Measurements from ENCODE around the gene ARID1B. TPM values are rescaled to one million over a fixed set of nuclear protein-coding genes. Genes with fewer than 3 reads are reported as not detected.

ARID1B gene
- total RNA-seq, 1 donor from 2014 or later = 75.4 TPM

- Histone ChIP-seq H3K36me3 (ENCODE audit: insufficient read depth, low read length) (no peaks in the 10 kb centered on the region), H3K9me3 (ENCODE audit: insufficient read depth, low read depth, low read length) (no peaks in the 10 kb centered on the region), H3K27me3 (ENCODE audit: insufficient read depth, low read length) (peaks cover 12% of the 10 kb centered on the region), H3K4me3 (ENCODE audit: insufficient read depth, low read depth, low read length) (no peak overlapping the region), H3K9ac (ENCODE audit: low read length) (no peak overlapping the region), H4K20me1 (ENCODE audit: insufficient read depth, low read length) (no peaks in the 10 kb centered on the region), H3K4me2 (ENCODE audit: low read length) (no peak overlapping the region), H3K79me2 (ENCODE audit: insufficient read depth, low read length) (no peaks in the 10 kb centered on the region), H2AFZ (ENCODE audit: low read depth, low read length) (no peak overlapping the region), H3K4me1 (ENCODE audit: insufficient read depth, low read length) (peaks cover 15% of the 10 kb centered on the region), H3K27ac (ENCODE audit: low read depth, low read length) (no peak overlapping the region)
- Mint-ChIP-seq H3K4me1 (ENCODE audit: low read depth, unreplicated experiment) (peaks cover 2% of the 10 kb centered on the region), H3K27me3 (ENCODE audit: low read depth, unreplicated experiment) (peaks cover 50% of the 10 kb centered on the region), H3K4me3 (ENCODE audit: unreplicated experiment) (no peak overlapping the region), H3K9me3 (ENCODE audit: unreplicated experiment) (peaks cover 8% of the 10 kb centered on the region), H3K36me3 (ENCODE audit: low read depth, unreplicated experiment) (peaks cover 11% of the 10 kb centered on the region), H3K27ac (ENCODE audit: unreplicated experiment) (no peak overlapping the region)
- FAIRE-seq = no peak
- TF ChIP-seq EZH2 (IDR thresholded peaks at IDR 0.05; ENCODE audit: insufficient read depth, low read length) (no peak), CTCF (IDR thresholded peaks at IDR 0.05; ENCODE audit: insufficient read depth, low read depth, low read length) (no peak)
- DNase-seq (ENCODE audit: low read depth) = no peak
Measured at GRCh38 chr6:157238346-157238745, 461.2 kb downstream of the ARID1B start.

GRCh38 chr6:157239148-157239547 is 462.0 kb downstream of the ARID1B start:
- Mint-ChIP-seq H3K4me3 (ENCODE audit: unreplicated experiment) (no peak overlapping the region), H3K9me3 (ENCODE audit: unreplicated experiment) (peaks cover 8% of the 10 kb centered on the region), H3K36me3 (ENCODE audit: low read depth, unreplicated experiment) (peaks cover 8% of the 10 kb centered on the region), H3K4me1 (ENCODE audit: low read depth, unreplicated experiment) (peaks cover 2% of the 10 kb centered on the region), H3K27ac (ENCODE audit: unreplicated experiment) (no peak overlapping the region), H3K27me3 (ENCODE audit: low read depth, unreplicated experiment) (peaks cover 48% of the 10 kb centered on the region)
- DNase-seq (ENCODE audit: low read depth) = no peak
- Histone ChIP-seq H3K9ac (ENCODE audit: low read length) (no peak overlapping the region), H3K27ac (ENCODE audit: low read depth, low read length) (no peak overlapping the region), H3K9me3 (ENCODE audit: insufficient read depth, low read depth, low read length) (peaks cover 3% of the 10 kb centered on the region), H3K36me3 (ENCODE audit: insufficient read depth, low read length) (no peaks in the 10 kb centered on the region), H3K27me3 (ENCODE audit: insufficient read depth, low read length) (peaks cover 12% of the 10 kb centered on the region), H3K79me2 (ENCODE audit: insufficient read depth, low read length) (no peaks in the 10 kb centered on the region), H3K4me3 (ENCODE audit: insufficient read depth, low read depth, low read length) (no peak overlapping the region), H3K4me2 (ENCODE audit: low read length) (no peak overlapping the region), H2AFZ (ENCODE audit: low read depth, low read length) (no peak overlapping the region), H4K20me1 (ENCODE audit: insufficient read depth, low read length) (no peaks in the 10 kb centered on the region), H3K4me1 (ENCODE audit: insufficient read depth, low read length) (peaks cover 15% of the 10 kb centered on the region)
- no peak for TF ChIP-seq EZH2 (IDR thresholded peaks at IDR 0.05; ENCODE audit: insufficient read depth, low read length)
- no peak for TF ChIP-seq CTCF (IDR thresholded peaks at IDR 0.05; ENCODE audit: insufficient read depth, low read depth, low read length)
- no peak for FAIRE-seq

GRCh38 chr6:157239671-157240058 is 462.5 kb downstream of the ARID1B start:
- FAIRE-seq = no peak
- Histone ChIP-seq H2AFZ (ENCODE audit: low read depth, low read length) (no peak overlapping the region), H3K27ac (ENCODE audit: low read depth, low read length) (no peak overlapping the region), H3K27me3 (ENCODE audit: insufficient read depth, low read length) (peaks cover 11% of the 10 kb centered on the region), H3K4me3 (ENCODE audit: insufficient read depth, low read depth, low read length) (no peak overlapping the region), H3K36me3 (ENCODE audit: insufficient read depth, low read length) (no peaks in the 10 kb centered on the region), H3K9me3 (ENCODE audit: insufficient read depth, low read depth, low read length) (peaks cover 3% of the 10 kb centered on the region), H3K4me1 (ENCODE audit: insufficient read depth, low read length) (peaks cover 15% of the 10 kb centered on the region), H3K79me2 (ENCODE audit: insufficient read depth, low read length) (no peaks in the 10 kb centered on the region), H3K4me2 (ENCODE audit: low read length) (no peak overlapping the region), H3K9ac (ENCODE audit: low read length) (no peak overlapping the region), H4K20me1 (ENCODE audit: insufficient read depth, low read length) (no peaks in the 10 kb centered on the region)
- Mint-ChIP-seq H3K4me3 (ENCODE audit: unreplicated experiment) (no peak overlapping the region), H3K27me3 (ENCODE audit: low read depth, unreplicated experiment) (peaks cover 44% of the 10 kb centered on the region), H3K36me3 (ENCODE audit: low read depth, unreplicated experiment) (peaks cover 8% of the 10 kb centered on the region), H3K4me1 (ENCODE audit: low read depth, unreplicated experiment) (peaks cover 2% of the 10 kb centered on the region), H3K9me3 (ENCODE audit: unreplicated experiment) (peaks cover 6% of the 10 kb centered on the region), H3K27ac (ENCODE audit: unreplicated experiment) (no peak overlapping the region)
- TF ChIP-seq EZH2 (IDR thresholded peaks at IDR 0.05; ENCODE audit: insufficient read depth, low read length) = no peak
- no peak for DNase-seq (ENCODE audit: low read depth)

All from astrocyte (in vitro differentiated cells and primary cell).